Activated naive CD8-positive, alpha-beta T cell treated with anti-CD3 and anti-CD28 coated beads, Interleukin-2, amount 50 U/mL, for 24 hours (primary cell): ENCODE results near the gene PLSCR4.

Experiments used
- ATAC-seq: fragments of 150-1000 bp; cut with Tn5 transposase; one replicate; pipeline ENCODE4 v1.10.0; 2021
- DNase-seq: peaks from one replicate; pipeline ENCODE4 v3.0.0; 2021
- H3K27ac Mint-ChIP-seq: one replicate; pipeline ENCODE4 v1.8.0; 2021; ENCODE audit warnings: mild to moderate bottlenecking, mixed read lengths
- H3K27me3 Mint-ChIP-seq: one replicate; pipeline ENCODE4 v1.8.0; 2021; ENCODE audit warnings: mixed read lengths
- H3K36me3 Mint-ChIP-seq: one replicate; pipeline ENCODE4 v1.8.0; 2021; ENCODE audit warnings: low read depth, mixed read lengths
- H3K4me1 Mint-ChIP-seq: one replicate; pipeline ENCODE4 v1.8.0; 2021; ENCODE audit warnings: mixed read lengths
- H3K4me3 Mint-ChIP-seq: one replicate; pipeline ENCODE4 v1.8.0; 2021; ENCODE audit warnings: mild to moderate bottlenecking, moderate library complexity, mixed read lengths
- H3K9me3 Mint-ChIP-seq: one replicate; pipeline ENCODE4 v1.8.0; 2021; ENCODE audit warnings: mixed read lengths

Gene PLSCR4

DNA sequence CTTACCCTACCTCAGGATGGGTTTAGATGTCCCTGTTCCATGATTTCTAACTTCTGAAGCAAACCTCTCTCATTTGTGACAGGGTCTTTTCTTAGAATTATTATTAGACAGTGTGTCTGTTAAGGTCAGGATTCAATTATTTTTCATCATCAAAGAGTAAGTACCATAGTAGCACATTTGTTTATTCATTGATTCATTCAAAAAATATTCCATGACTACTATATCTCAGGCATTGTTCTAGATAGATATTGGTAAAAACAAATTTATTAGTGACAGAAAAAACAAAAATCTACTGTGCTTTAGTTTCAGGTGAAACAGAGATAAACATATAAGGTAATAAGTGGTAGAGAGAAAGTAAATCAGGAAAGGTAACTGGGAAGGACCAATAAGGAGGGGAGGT is 86.4 kb downstream of the PLSCR4 start:
- Mint-ChIP-seq H3K4me1 (peaks cover 16% of the 10 kb centered on the region), H3K4me3 (no peak overlapping the region), H3K27ac (no peak overlapping the region), H3K9me3 (peaks cover 4% of the 10 kb centered on the region), H3K36me3 (no peaks in the 10 kb centered on the region), H3K27me3 (peaks cover 37% of the 10 kb centered on the region)
- ATAC-seq (no peak), DNase-seq (no peak)

GRCh38 chr3:146164071-146164470 is 86.8 kb downstream of the PLSCR4 start:
- Mint-ChIP-seq H3K27me3 (peaks cover 40% of the 10 kb centered on the region), H3K36me3 (no peaks in the 10 kb centered on the region), H3K27ac (no peak overlapping the region), H3K4me3 (no peak overlapping the region), H3K4me1 (peaks cover 16% of the 10 kb centered on the region), H3K9me3 (peaks cover 4% of the 10 kb centered on the region)
- no peak for ATAC-seq
- DNase-seq: no peak

DNA sequence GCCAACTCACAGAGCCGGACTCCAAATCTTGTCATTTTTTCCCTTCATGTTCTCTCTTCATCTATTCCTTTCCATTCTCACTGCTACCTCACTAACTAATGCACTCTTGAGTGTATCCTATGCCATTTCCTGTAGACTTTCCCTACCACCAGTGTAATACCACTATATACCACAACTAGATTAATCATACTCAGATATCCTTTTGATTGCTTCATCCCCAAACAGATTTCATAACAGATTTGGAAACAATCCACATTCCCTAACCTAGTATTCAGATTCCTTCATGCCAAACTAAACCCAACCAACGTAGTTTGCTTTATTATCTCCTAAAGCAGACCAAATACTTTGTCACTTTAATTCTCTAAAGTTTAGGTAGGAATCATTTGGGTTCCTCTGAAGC is 87.3 kb downstream of the PLSCR4 start:
- H3K4me3 Mint-ChIP-seq: no peak overlapping the region
- H3K27ac Mint-ChIP-seq: no peak overlapping the region
- peaks cover 45% of the 10 kb centered on the region for H3K27me3 Mint-ChIP-seq
- ATAC-seq (no peak), DNase-seq (no peak)
- H3K9me3 Mint-ChIP-seq: peaks cover 4% of the 10 kb centered on the region
- H3K4me1 Mint-ChIP-seq: peaks cover 16% of the 10 kb centered on the region
- H3K36me3 Mint-ChIP-seq: no peaks in the 10 kb centered on the region

GRCh38 chr3:146162561-146162960 is 88.3 kb downstream of the PLSCR4 start:
- peaks cover 4% of the 10 kb centered on the region for H3K9me3 Mint-ChIP-seq
- H3K27me3 Mint-ChIP-seq: peaks cover 50% of the 10 kb centered on the region
- DNase-seq (no peak), ATAC-seq (no peak)
- peaks cover 16% of the 10 kb centered on the region for H3K4me1 Mint-ChIP-seq
- no peaks in the 10 kb centered on the region for H3K36me3 Mint-ChIP-seq
- no peak overlapping the region for H3K27ac Mint-ChIP-seq
- H3K4me3 Mint-ChIP-seq: no peak overlapping the region

DNA sequence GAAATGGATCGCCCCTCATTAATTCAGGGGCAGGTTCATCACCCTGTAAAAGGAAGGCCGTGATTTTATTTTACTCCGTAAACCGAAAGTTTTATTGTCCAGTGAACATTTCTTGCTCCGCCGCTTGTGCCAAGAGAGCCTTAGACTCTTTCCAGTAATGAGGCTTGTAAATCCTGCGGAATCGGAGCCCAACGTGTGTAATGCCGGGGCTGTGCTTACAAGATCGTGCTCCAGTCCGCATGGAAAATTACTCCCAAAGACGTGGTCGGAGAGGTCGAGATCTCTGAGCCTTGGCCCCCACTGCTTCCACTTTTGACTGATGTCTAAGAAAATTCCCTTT is 89.3 kb downstream of the PLSCR4 start:
- Mint-ChIP-seq H3K27me3 (peaks cover 51% of the 10 kb centered on the region), H3K27ac (no peak overlapping the region), H3K4me1 (peaks cover 16% of the 10 kb centered on the region), H3K4me3 (peak overlapping the region; percentile 61), H3K36me3 (no peaks in the 10 kb centered on the region), H3K9me3 (peaks cover 4% of the 10 kb centered on the region)
- DNase-seq: no peak
- ATAC-seq: no peak

GRCh38 chr3:146160964-146161662 is 89.8 kb downstream of the PLSCR4 start, which contains the start of gene PLOD2:
PLOD2 (minus strand) TSS chr3:146161184; CDS start chr3:146160989, 195 bp downstream.
- ATAC-seq (peak; percentile 73), DNase-seq (peak; percentile 22)
- H3K27ac Mint-ChIP-seq: peak within 1 kb of the TSS; percentile 47
- peaks cover 16% of the 10 kb centered on the region for H3K4me1 Mint-ChIP-seq
- H3K4me3 Mint-ChIP-seq: peak within 1 kb of the TSS; percentile 68
- H3K36me3 Mint-ChIP-seq: no peaks in the 10 kb centered on the region
- H3K27me3 Mint-ChIP-seq: peaks cover 52% of the 10 kb centered on the region
- H3K9me3 Mint-ChIP-seq: peaks cover 4% of the 10 kb centered on the region

- H3K27me3 Mint-ChIP-seq: peaks cover 52% of the 10 kb centered on the region
- peaks cover 16% of the 10 kb centered on the region for H3K4me1 Mint-ChIP-seq
- DNase-seq (peak; percentile 12), ATAC-seq (peak; percentile 60)
- H3K4me3 Mint-ChIP-seq: peak overlapping the region; percentile 68
- H3K36me3 Mint-ChIP-seq: no peaks in the 10 kb centered on the region
- peaks cover 4% of the 10 kb centered on the region for H3K9me3 Mint-ChIP-seq
- H3K27ac Mint-ChIP-seq: peak overlapping the region; percentile 47
Observed at GRCh38 chr3:146160321-146160963, 90.5 kb downstream of the PLSCR4 start.

- H3K27me3 Mint-ChIP-seq: peaks cover 52% of the 10 kb centered on the region
- H3K36me3 Mint-ChIP-seq: no peaks in the 10 kb centered on the region
- no peak overlapping the region for H3K27ac Mint-ChIP-seq
- peaks cover 16% of the 10 kb centered on the region for H3K4me1 Mint-ChIP-seq
- ATAC-seq (no peak), DNase-seq (no peak)
- H3K9me3 Mint-ChIP-seq: peaks cover 4% of the 10 kb centered on the region
- H3K4me3 Mint-ChIP-seq: peak overlapping the region; percentile 68
Observed at GRCh38 chr3:146159616-146160320, 91.1 kb downstream of the PLSCR4 start.

GRCh38 chr3:146159037-146159436 is 91.9 kb downstream of the PLSCR4 start:
- no peak overlapping the region for H3K4me3 Mint-ChIP-seq
- no peak for DNase-seq
- no peak for ATAC-seq
- H3K4me1 Mint-ChIP-seq: peaks cover 16% of the 10 kb centered on the region
- H3K27me3 Mint-ChIP-seq: peaks cover 50% of the 10 kb centered on the region
- H3K9me3 Mint-ChIP-seq: peaks cover 4% of the 10 kb centered on the region
- no peaks in the 10 kb centered on the region for H3K36me3 Mint-ChIP-seq
- no peak overlapping the region for H3K27ac Mint-ChIP-seq

GRCh38 chr3:146157325-146158060 is 93.4 kb downstream of the PLSCR4 start:
- no peaks in the 10 kb centered on the region for H3K36me3 Mint-ChIP-seq
- H3K4me3 Mint-ChIP-seq: no peak overlapping the region
- H3K4me1 Mint-ChIP-seq: peaks cover 13% of the 10 kb centered on the region
- H3K27me3 Mint-ChIP-seq: peaks cover 40% of the 10 kb centered on the region
- no peak overlapping the region for H3K27ac Mint-ChIP-seq
- no peak for ATAC-seq
- no peaks in the 10 kb centered on the region for H3K9me3 Mint-ChIP-seq
- no peak for DNase-seq

- no peak overlapping the region for H3K27ac Mint-ChIP-seq
- no peak for DNase-seq
Observed at GRCh38 chr3:146156666-146157314, 94.1 kb downstream of the PLSCR4 start.

DNA sequence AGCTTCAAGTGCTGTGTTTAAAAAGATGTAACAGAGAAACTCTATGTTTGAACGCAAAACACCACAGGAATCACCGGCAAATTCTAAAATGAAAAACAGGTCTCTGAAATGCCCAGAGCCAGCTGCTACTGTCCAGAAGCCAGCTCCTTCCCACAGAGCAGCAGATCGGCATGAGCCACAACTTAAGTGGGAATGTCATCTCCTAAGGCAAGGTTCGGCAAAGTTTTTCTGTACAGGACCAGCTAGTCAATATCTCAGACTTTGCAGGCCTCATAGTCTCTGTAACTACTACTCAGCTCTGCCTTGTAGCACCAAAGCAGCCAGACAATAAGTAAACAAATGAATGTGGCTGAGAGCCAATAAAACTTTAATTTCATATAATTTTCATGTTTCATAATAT is 94.8 kb downstream of the PLSCR4 start:
- DNase-seq (no peak), ATAC-seq (no peak)
- Mint-ChIP-seq H3K4me3 (no peak overlapping the region), H3K36me3 (no peaks in the 10 kb centered on the region), H3K27me3 (peaks cover 26% of the 10 kb centered on the region), H3K4me1 (peaks cover 7% of the 10 kb centered on the region), H3K9me3 (no peaks in the 10 kb centered on the region), H3K27ac (no peak overlapping the region)

More at GRCh38 chr3:146156666-146157314, 94.1 kb downstream of the PLSCR4 start:
- no peak for ATAC-seq
- Mint-ChIP-seq H3K4me3 (no peak overlapping the region), H3K4me1 (peaks cover 10% of the 10 kb centered on the region), H3K9me3 (no peaks in the 10 kb centered on the region), H3K27me3 (peaks cover 33% of the 10 kb centered on the region), H3K36me3 (no peaks in the 10 kb centered on the region)

DNA sequence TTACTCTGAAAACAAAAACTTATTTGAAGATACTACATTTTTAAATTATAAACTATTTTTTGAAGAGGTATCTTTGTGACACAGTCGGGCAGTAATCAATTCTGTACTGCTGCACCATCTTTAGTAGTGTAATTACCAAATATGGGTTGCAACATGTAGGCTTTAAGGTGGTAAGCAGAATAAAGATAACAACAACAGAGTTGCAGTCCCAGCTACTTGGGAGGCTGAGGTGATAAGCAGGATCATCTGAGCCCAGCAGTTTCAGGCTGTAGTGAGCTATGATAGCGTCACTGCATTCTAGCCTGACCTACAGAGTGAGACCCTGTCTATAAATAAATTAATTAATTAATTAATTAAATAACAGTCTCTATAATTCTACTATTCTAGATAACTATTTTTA is 95.9 kb downstream of the PLSCR4 start:
- Mint-ChIP-seq H3K27me3 (peaks cover 21% of the 10 kb centered on the region), H3K4me3 (no peak overlapping the region), H3K36me3 (no peaks in the 10 kb centered on the region), H3K4me1 (peaks cover 2% of the 10 kb centered on the region), H3K27ac (no peak overlapping the region), H3K9me3 (no peaks in the 10 kb centered on the region)
- ATAC-seq: no peak
- no peak for DNase-seq

- no peak overlapping the region for H3K27ac Mint-ChIP-seq
- peaks cover 14% of the 10 kb centered on the region for H3K27me3 Mint-ChIP-seq
- ATAC-seq (no peak), DNase-seq (no peak)
- H3K9me3 Mint-ChIP-seq: no peaks in the 10 kb centered on the region
- no peaks in the 10 kb centered on the region for H3K4me1 Mint-ChIP-seq
- H3K36me3 Mint-ChIP-seq: no peaks in the 10 kb centered on the region
- no peak overlapping the region for H3K4me3 Mint-ChIP-seq
Observed at GRCh38 chr3:146154316-146154715, 96.6 kb downstream of the PLSCR4 start.
